HG03439 (cell line): ENCODE results near the gene FAM25G.
"Not testable (repeated sequence)": the region's sequence is repeated elsewhere in the genome, so short reads cannot be mapped to it uniquely, and the experiment has no call there.

Experiments
- ATAC-seq: cut with Tn5 transposase; IDR thresholded peaks from one replicate; pipeline ENCODE4 v1.9.1; 2021; ENCODE audit warnings: mild to moderate bottlenecking, moderate library complexity; ENCODE audit not compliant: unreplicated experiment

Gene FAM25G

GRCh38 chr10:47491600-47491999 lies at the start of gene FAM25G:
Gene FAM25G (minus strand): TSS chr10:47491700. CDS start chr10:47491674, 26 bp downstream.
- not testable (repeated sequence) for ATAC-seq

GRCh38 chr10:47536430-47536829 lies 44.9 kb upstream of the FAM25G start:
- ATAC-seq, result not testable (repeated sequence)

- ATAC-seq, result not testable (repeated sequence)
Measured at GRCh38 chr10:47523475-47523874, 32.0 kb upstream of the FAM25G start, which contains the start of gene AGAP9. Gene AGAP9 (minus strand): TSS chr10:47523638. CDS start chr10:47523526, 112 bp downstream.

GRCh38 chr10:47502313-47502712 lies 10.8 kb upstream of the FAM25G start:
- ATAC-seq, result not testable (repeated sequence)

- not testable (repeated sequence) for ATAC-seq
Measured at GRCh38 chr10:47494226-47494625, 2.7 kb upstream of the FAM25G start.

- ATAC-seq, result not testable (repeated sequence)
Measured at GRCh38 chr10:47489630-47490029, 1.9 kb downstream of the FAM25G start.

- ATAC-seq, result not testable (repeated sequence)
Measured at GRCh38 chr10:47485943-47486342, 5.6 kb downstream of the FAM25G start.

- ATAC-seq, result not testable (repeated sequence)
Measured at GRCh38 chr10:47484786-47485185, 6.7 kb downstream of the FAM25G start.

- ATAC-seq, result not testable (repeated sequence)
Measured at GRCh38 chr10:47483923-47484322, 7.6 kb downstream of the FAM25G start, which contains the start of gene ANXA8. Gene ANXA8 (minus strand): TSS chr10:47484115. CDS start chr10:47483933, 182 bp downstream.

- not testable (repeated sequence) for ATAC-seq
Measured at GRCh38 chr10:47482367-47482766, 9.1 kb downstream of the FAM25G start.

GRCh38 chr10:47481768-47482181 lies 9.7 kb downstream of the FAM25G start:
- not testable (repeated sequence) for ATAC-seq

- not testable (repeated sequence) for ATAC-seq
Measured at GRCh38 chr10:47481182-47481766, 10.2 kb downstream of the FAM25G start.

GRCh38 chr10:47480133-47480532 lies 11.4 kb downstream of the FAM25G start:
- not testable (repeated sequence) for ATAC-seq

- ATAC-seq, result not testable (repeated sequence)
Measured at GRCh38 chr10:47478114-47478513, 13.4 kb downstream of the FAM25G start.

- ATAC-seq, result not testable (repeated sequence)
Measured at GRCh38 chr10:47477078-47477477, 14.4 kb downstream of the FAM25G start.

GRCh38 chr10:47475101-47475500 lies 16.4 kb downstream of the FAM25G start:
- ATAC-seq, result not testable (repeated sequence)

- ATAC-seq, result not testable (repeated sequence)
Measured at GRCh38 chr10:47473516-47473915, 18.0 kb downstream of the FAM25G start.

- ATAC-seq, result peak; percentile 58
Measured at GRCh38 chr10:47472647-47473046, 18.9 kb downstream of the FAM25G start.

- ATAC-seq, result not testable (repeated sequence)
Measured at GRCh38 chr10:47472072-47472471, 19.4 kb downstream of the FAM25G start.

- ATAC-seq, result not testable (repeated sequence)
Measured at GRCh38 chr10:47468731-47469528, 22.6 kb downstream of the FAM25G start.

GRCh38 chr10:47467957-47468356 lies 23.5 kb downstream of the FAM25G start:
- ATAC-seq, result not testable (repeated sequence)

GRCh38 chr10:47467458-47467857 lies 24.0 kb downstream of the FAM25G start:
- ATAC-seq, result not testable (repeated sequence)
